Measurements from ENCODE around the gene ULBP3. TPM values are rescaled to one million over a fixed set of nuclear protein-coding genes. Genes with fewer than 3 reads are reported as not detected.

The ULBP3 gene
- 6.5 and 9.8 TPM in 2 replicates for total RNA-seq

DNA sequence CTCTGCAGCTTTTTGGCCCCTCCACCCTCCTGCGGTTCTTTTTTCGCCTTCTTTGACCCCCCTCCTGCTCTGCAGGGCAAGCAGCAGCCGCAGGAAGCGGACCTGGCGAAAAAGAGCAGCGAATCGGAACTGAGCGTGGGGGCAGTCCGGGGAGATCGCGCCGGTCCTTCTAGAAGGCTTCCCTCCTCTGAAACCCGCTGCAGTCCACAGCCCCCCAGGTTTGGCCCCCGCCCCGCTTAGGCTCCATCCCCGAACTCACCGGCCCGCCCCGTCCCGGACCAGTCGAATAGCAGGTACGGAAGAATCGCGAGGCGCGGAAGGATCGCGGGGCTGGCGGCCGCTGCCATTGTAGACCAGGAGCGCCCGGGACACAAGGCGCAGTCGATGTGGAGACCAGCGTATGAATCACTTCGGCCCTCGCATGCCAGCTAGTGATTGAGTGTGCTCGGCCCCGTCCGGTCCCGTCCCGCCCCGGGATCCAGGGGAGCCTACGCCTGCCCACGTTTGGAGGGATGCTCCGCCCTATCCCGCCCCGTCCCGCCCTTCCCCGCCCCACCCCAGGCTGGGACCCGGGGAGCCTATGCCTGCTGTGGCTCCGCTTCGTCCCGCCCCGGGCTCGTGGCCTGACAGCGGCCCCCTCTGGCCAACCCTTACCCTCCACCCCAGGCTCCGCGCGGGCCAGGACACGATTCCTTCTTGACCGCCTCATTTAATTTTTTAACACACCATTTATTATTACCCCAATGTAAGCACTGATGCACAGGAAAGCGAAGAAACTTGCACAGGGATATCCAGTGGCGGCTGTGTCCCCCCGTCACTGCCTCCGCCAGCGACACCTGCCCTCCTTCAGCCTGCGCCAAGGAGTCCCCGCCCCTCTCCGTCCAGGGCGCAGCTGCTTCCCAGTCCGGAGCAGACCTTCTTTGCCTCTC lies at the start of gene ULBP3:
ULBP3 (minus strand) TSS at position 402 of the 929 bp plus-strand sequence; CDS start at position 347, 55 bp downstream.

GRCh38 chr6:150025201-150025917 lies 43.6 kb downstream of the ULBP3 start, which contains the start of gene RAET1L:
Gene RAET1L (minus strand): TSS chr6:150025532. CDS start chr6:150025471, 61 bp downstream.

Other genes starting within 250 kb of the ULBP3 start
- 167 and 205 TPM in 2 replicates for gene LRP11, start 204.8 kb downstream of the ULBP3 start, total RNA-seq
- 15.0 and 18.5 TPM in 2 replicates for gene RAET1E, start 171.0 kb downstream of the ULBP3 start, total RNA-seq
- gene RAET1G, start 146.0 kb downstream of the ULBP3 start, total RNA-seq = 23.8 and 65.6 TPM in 2 replicates
- gene ULBP2, start 127.1 kb downstream of the ULBP3 start, total RNA-seq = 8.2 and 10.7 TPM in 2 replicates
- gene ULBP1, start 105.2 kb downstream of the ULBP3 start, total RNA-seq = 2.7 and 9.6 TPM in 2 replicates
- 5.1 and 9.3 TPM in 2 replicates for gene RAET1L, start 43.6 kb downstream of the ULBP3 start, total RNA-seq
- 63.4 and 70.4 TPM in 2 replicates for gene PPP1R14C, start 73.9 kb upstream of the ULBP3 start, total RNA-seq